Measurements from ENCODE around the gene MME.

- TF ChIP-seq CTCF (IDR thresholded peaks at IDR 0.05) (no peak), POLR2A (IDR thresholded peaks at IDR 0.05) (no peak)
Measured at GRCh38 chr3:155204851-155205250, 124.7 kb downstream of the MME start.
